Activated B cell treated with CpG ODN at 0.5 μM for 24 hours (primary cell): ENCODE data around the gene KERA. TPM values are rescaled to one million over a fixed set of nuclear protein-coding genes. Genes with fewer than 3 reads are reported as not detected.

ENCODE experiments used
- ATAC-seq: fragments of 200-7000 bp; cut with Tn5 transposase; one replicate; pipeline ENCODE4 v1.10.0; 2021; ENCODE audit warnings: low read depth, mild to moderate bottlenecking, moderate library complexity
- CTCF ChIA-PET: fragments of 350-600 bp; sonication (Branson Sonifier 250); formaldehyde crosslinking; loops from one replicate; lab custom pipeline; 2021; ENCODE audit warnings: antibody characterized with exemption; lab: Charles Lee
- POLR2A ChIA-PET: fragments of 350-600 bp; sonication (Branson Sonifier 250); formaldehyde crosslinking; loops from one replicate; lab custom pipeline; 2021; ENCODE audit warnings: antibody characterized with exemption; lab: Charles Lee
- DNase-seq: peaks from one replicate; pipeline ENCODE4 v3.0.0; 2022
- H3K27ac Mint-ChIP-seq: one replicate; pipeline ENCODE4 v1.8.0; 2020; ENCODE audit warnings: mixed read lengths
- H3K27me3 Mint-ChIP-seq: one replicate; pipeline ENCODE4 v1.8.0; 2021; ENCODE audit warnings: mixed read lengths
- H3K36me3 Mint-ChIP-seq: one replicate; pipeline ENCODE4 v1.8.0; 2021; ENCODE audit warnings: low read depth, mixed read lengths
- H3K4me1 Mint-ChIP-seq: one replicate; pipeline ENCODE4 v1.8.0; 2021; ENCODE audit warnings: mixed read lengths
- H3K4me3 Mint-ChIP-seq: one replicate; pipeline ENCODE4 v1.8.0; 2020; ENCODE audit warnings: mild to moderate bottlenecking, mixed read lengths
- H3K9me3 Mint-ChIP-seq: one replicate; pipeline ENCODE4 v1.8.0; 2020; ENCODE audit warnings: mixed read lengths
- CTCF ChIP-seq: fragments of 200-600 bp; IDR thresholded peaks from one replicate; pipeline ENCODE4 v1.8.0; 2022; ENCODE audit warnings: antibody characterized with exemption, mild to moderate bottlenecking
- intact Hi-C: fragments of 100-400 bp; cut with micrococcal nuclease; formaldehyde crosslinking; loops from one replicate; pipeline ENCODE4 v1.15.1; 2024
- total RNA-seq: library from RNA; stranded (reverse); gene quantifications from 2 replicates; pipeline ENCODE4 v1.2.3, GENCODE V29; 2022

Gene KERA
- total RNA-seq, 1 donor from 2014 or later, result not detected

DNA sequence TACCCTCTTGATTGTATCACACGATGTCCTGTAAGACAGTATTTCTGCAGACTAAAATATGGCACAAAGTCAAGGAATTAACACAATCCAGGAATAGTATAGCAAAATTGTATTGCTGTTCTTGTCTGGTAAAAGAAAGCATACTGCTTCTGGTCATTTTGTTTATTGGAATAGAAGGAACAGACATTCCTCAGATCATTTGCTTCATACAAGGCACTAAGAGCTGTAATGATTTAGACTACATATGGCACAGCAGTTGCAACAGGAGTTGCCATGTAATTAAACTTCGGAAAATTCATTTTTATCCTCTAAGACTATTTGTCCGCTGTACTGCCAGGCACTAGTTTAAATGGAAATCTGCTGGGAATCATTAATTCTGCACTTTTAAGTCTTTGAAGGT, 7.6 kb upstream of the KERA start:
- Mint-ChIP-seq H3K27me3 (no peaks in the 10 kb centered on the region), H3K4me3 (no peak overlapping the region), H3K36me3 (no peaks in the 10 kb centered on the region), H3K4me1 (no peaks in the 10 kb centered on the region), H3K9me3 (no peaks in the 10 kb centered on the region), H3K27ac (no peak overlapping the region)
- ChIA-PET POLR2A (no interaction called here), CTCF (no interaction called here)
- intact Hi-C loops, result no loop called here
- DNase-seq (no peak), ATAC-seq (no peak)
- no peak for TF ChIP-seq CTCF

DNA sequence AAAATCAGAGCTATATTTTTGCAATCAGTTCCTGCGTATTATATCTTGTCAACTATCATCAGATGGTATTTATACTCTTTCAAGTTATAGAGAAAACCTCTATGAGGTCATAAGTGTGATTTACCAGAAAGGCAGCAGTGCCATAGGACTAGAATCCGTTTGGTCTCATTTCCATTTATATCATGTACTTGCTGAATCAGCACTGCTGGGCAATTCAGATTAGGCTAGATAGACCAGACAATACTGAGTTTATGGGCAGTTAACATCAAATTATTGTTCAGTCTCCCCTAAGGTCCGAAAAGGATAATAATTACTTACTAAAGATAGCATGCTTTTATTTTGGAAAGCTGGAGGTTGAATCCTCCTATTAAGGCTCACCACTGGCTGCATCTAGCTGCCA, 6.8 kb upstream of the KERA start:
- Mint-ChIP-seq H3K36me3 (no peaks in the 10 kb centered on the region), H3K27ac (no peak overlapping the region), H3K4me1 (no peaks in the 10 kb centered on the region), H3K9me3 (no peaks in the 10 kb centered on the region), H3K4me3 (no peak overlapping the region), H3K27me3 (no peaks in the 10 kb centered on the region)
- intact Hi-C loops, result no loop called here
- ChIA-PET POLR2A (no interaction called here), CTCF (no interaction called here)
- ATAC-seq (no peak), DNase-seq (no peak)
- TF ChIP-seq CTCF, result no peak

- no peaks in the 10 kb centered on the region for H3K36me3 Mint-ChIP-seq
- ChIA-PET CTCF (no interaction called here), POLR2A (no interaction called here)
Observed at GRCh38 chr12:91061091-91061490, 3.3 kb upstream of the KERA start.

GRCh38 chr12:91059211-91059610, 1.4 kb upstream of the KERA start:
- no peak for TF ChIP-seq CTCF
- Mint-ChIP-seq H3K27ac (no peak overlapping the region), H3K4me1 (no peaks in the 10 kb centered on the region), H3K4me3 (no peak overlapping the region), H3K27me3 (peaks cover 2% of the 10 kb centered on the region), H3K9me3 (no peaks in the 10 kb centered on the region), H3K36me3 (no peaks in the 10 kb centered on the region)
- ChIA-PET POLR2A (no interaction called here), CTCF (no interaction called here)
- no peak for ATAC-seq
- intact Hi-C loops, result no loop called here
- no peak for DNase-seq

More at GRCh38 chr12:91061091-91061490, 3.3 kb upstream of the KERA start:
- H3K4me3 Mint-ChIP-seq, result no peak overlapping the region
- no peak for ATAC-seq
- TF ChIP-seq CTCF, result no peak
- H3K9me3 Mint-ChIP-seq, result no peaks in the 10 kb centered on the region
- no peak overlapping the region for H3K27ac Mint-ChIP-seq
- no peaks in the 10 kb centered on the region for H3K27me3 Mint-ChIP-seq
- intact Hi-C loops, result no loop called here
- no peak for DNase-seq
- no peaks in the 10 kb centered on the region for H3K4me1 Mint-ChIP-seq

DNA sequence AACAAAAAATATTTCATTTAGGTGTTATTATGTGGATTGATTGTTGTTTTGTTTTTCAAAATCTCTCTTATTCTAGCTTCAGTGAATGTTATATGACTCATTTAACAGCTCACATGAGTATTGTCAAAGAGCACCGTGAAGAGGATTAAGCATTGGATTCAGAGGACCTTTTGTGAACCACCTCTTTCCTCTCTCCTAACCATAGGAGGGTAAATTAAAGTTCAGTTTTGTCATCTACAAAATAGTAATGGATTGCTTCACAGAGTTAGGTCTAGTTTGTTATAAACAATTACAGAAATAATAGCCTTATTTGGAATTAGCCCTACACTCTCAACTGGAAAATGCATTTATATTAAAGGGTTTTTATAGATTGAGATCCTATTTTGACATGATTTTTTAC, 962 bp upstream of the KERA start:
- no peak for DNase-seq
- intact Hi-C loops, result no loop called here
- H3K4me1 Mint-ChIP-seq, result no peaks in the 10 kb centered on the region
- H3K36me3 Mint-ChIP-seq, result no peaks in the 10 kb centered on the region
- TF ChIP-seq CTCF, result no peak
- no peak for ATAC-seq
- no peak overlapping the region for H3K27ac Mint-ChIP-seq
- no peak overlapping the region for H3K4me3 Mint-ChIP-seq
- POLR2A ChIA-PET, result no interaction called here
- peaks cover 2% of the 10 kb centered on the region for H3K27me3 Mint-ChIP-seq
- H3K9me3 Mint-ChIP-seq, result no peaks in the 10 kb centered on the region
- CTCF ChIA-PET, result no interaction called here
